ENCODE data around the gene C14orf93. TPM values are rescaled to one million over a fixed set of nuclear protein-coding genes. Genes with fewer than 3 reads are reported as not detected.

The C14orf93 gene
- total RNA-seq, 4 donors from 2014 or later, result 7.2 to 18.6 (median 10.4) TPM

DNA sequence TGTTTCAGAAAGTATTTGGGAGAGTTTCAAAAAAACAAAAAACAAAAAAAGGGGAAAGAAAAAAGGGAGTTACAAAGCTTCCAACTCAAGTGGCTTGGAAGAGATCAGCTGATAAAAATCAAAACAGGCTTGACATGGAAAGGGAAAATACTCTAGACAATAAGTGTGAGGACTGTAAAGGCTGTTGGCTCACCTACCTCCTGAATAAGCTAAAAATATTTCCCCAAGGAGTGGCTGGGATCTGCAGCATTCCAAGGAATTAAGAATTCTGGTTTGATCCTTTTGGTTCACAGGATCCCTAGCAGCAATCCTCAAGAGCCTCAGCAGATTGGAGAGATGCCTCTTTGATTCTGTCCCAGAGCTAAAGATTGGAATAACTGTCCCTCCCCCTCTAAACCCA is 16.4 kb downstream of the C14orf93 start:
- intact Hi-C loops (cut with DNase I; ENCODE audit: low total_unique reads), result no loop called here
- Histone ChIP-seq H3K27ac (no peak overlapping the region), H3K4me1 (peaks cover 5 to 9% of the 10 kb centered on the region in 2 donors), H3K4me3 (no peak overlapping the region), H3K27me3 (no peaks in the 10 kb centered on the region), H3K36me3 (no peaks in the 10 kb centered on the region), H3K9me3 (no peaks in the 10 kb centered on the region)
- no peak for DNase-seq
- TF ChIP-seq, protein P1, sequence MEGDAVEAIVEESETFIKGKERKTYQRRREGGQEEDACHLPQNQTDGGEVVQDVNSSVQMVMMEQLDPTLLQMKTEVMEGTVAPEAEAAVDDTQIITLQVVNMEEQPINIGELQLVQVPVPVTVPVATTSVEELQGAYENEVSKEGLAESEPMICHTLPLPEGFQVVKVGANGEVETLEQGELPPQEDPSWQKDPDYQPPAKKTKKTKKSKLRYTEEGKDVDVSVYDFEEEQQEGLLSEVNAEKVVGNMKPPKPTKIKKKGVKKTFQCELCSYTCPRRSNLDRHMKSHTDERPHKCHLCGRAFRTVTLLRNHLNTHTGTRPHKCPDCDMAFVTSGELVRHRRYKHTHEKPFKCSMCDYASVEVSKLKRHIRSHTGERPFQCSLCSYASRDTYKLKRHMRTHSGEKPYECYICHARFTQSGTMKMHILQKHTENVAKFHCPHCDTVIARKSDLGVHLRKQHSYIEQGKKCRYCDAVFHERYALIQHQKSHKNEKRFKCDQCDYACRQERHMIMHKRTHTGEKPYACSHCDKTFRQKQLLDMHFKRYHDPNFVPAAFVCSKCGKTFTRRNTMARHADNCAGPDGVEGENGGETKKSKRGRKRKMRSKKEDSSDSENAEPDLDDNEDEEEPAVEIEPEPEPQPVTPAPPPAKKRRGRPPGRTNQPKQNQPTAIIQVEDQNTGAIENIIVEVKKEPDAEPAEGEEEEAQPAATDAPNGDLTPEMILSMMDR (IDR thresholded peaks at IDR 0.05), result no peak
- TF ChIP-seq POLR2A (IDR thresholded peaks at IDR 0.05), result no peak

DNA sequence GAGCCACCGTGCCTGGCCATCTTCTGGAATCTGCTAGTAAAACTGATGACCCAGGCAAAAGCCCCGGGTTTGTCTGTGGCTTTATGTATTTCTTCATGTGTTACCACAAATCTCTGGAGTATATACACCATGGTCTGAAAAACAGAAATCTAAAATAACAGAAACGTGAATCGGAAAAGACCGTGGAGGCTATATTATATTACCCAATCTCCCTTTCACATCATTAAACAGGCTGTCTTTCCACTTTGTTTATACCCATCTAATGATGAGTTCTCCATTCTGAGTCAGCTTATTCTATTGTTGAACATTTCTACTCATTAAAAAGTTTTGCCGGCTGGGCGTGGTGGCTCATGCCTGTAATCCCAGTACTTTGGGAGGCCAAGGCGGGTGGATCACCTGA is 18.1 kb downstream of the C14orf93 start:
- TF ChIP-seq, protein P1 (IDR thresholded peaks at IDR 0.05), result no peak
- TF ChIP-seq POLR2A (IDR thresholded peaks at IDR 0.05), result no peak
- DNase-seq, result no peak
- peaks cover 0 to 9% of the 10 kb centered on the region in 2 donors for H3K4me1 ChIP-seq
- no peak overlapping the region for H3K4me3 ChIP-seq
- no peaks in the 10 kb centered on the region for H3K36me3 ChIP-seq
- H3K9me3 ChIP-seq, result no peaks in the 10 kb centered on the region
- no peak overlapping the region for H3K27ac ChIP-seq
- intact Hi-C loops (cut with DNase I; ENCODE audit: low total_unique reads), result no loop called here
- H3K27me3 ChIP-seq, result no peaks in the 10 kb centered on the region

DNA sequence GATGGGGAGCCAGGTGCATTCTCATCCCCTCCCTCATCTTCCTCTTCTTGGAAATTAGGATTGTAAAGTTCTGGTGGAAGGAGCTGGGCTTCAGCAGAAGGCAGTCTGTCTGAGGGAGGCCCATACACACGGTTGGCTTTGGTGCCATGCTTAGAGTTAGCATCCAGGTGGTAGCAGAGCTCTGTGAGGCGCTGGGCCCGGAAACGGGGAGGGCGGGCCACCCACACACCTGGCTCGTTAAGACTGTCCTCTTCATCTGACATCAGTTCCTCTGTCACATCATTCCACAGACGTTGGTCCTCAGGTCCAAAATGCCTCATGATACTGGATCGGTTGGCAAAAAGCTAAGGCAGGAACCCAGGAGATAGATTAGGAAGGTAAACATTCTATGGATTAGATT is 22.7 kb downstream of the C14orf93 start:
- Histone ChIP-seq H3K36me3 (no peaks in the 10 kb centered on the region), H3K27me3 (no peaks in the 10 kb centered on the region), H3K4me1 (no peaks in the 10 kb centered on the region), H3K4me3 (no peak overlapping the region), H3K9me3 (no peaks in the 10 kb centered on the region), H3K27ac (no peak overlapping the region)
- intact Hi-C loops (cut with DNase I; ENCODE audit: low total_unique reads), result loop anchor here (5.0 kb wide), 1 partner anchor 70 kb away; the partner anchor contains the start of gene CDH24
- DNase-seq, result no peak
- no peak for TF ChIP-seq POLR2A (IDR thresholded peaks at IDR 0.05)
- TF ChIP-seq, protein P1 (IDR thresholded peaks at IDR 0.05), result no peak

DNA sequence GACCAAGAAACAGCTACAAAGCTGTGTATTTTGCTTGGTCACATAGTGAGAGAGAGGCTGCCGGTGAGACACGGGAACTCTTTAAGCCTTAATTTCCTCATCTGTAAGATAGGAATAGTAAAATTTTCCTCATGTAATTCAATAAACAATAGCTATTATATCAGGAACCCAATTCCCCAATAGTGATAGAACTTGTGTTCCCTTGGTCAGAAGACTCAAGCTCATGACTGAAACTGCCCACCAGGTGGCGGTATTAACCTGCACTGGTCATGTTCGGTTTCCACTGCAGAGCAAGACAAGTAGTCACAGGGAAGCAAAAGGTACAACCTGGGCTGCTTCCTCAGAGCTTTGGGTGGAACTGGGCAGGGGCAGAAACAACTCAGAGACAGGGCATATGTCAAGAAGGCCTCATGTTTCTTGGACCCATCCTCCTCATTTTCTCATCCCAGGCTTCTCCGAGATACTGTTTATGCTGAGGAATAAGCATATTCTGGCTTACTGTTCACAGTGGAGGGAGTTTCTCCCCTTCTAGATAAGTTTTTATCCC is 23.4 kb downstream of the C14orf93 start:
- intact Hi-C loops (cut with DNase I; ENCODE audit: low total_unique reads), result loop anchor here (5.0 kb wide), 1 partner anchor 71 kb away; the partner anchor contains the start of gene CDH24
- Histone ChIP-seq H3K9me3 (no peaks in the 10 kb centered on the region), H3K36me3 (no peaks in the 10 kb centered on the region), H3K4me1 (no peaks in the 10 kb centered on the region), H3K27me3 (no peaks in the 10 kb centered on the region), H3K4me3 (no peak overlapping the region), H3K27ac (no peak overlapping the region)
- TF ChIP-seq, protein P1 (IDR thresholded peaks at IDR 0.05), result peak; percentile 88 to 95 (median 92)
- TF ChIP-seq POLR2A (IDR thresholded peaks at IDR 0.05), result no peak
- peak; percentile 85 to 93 for DNase-seq

DNA sequence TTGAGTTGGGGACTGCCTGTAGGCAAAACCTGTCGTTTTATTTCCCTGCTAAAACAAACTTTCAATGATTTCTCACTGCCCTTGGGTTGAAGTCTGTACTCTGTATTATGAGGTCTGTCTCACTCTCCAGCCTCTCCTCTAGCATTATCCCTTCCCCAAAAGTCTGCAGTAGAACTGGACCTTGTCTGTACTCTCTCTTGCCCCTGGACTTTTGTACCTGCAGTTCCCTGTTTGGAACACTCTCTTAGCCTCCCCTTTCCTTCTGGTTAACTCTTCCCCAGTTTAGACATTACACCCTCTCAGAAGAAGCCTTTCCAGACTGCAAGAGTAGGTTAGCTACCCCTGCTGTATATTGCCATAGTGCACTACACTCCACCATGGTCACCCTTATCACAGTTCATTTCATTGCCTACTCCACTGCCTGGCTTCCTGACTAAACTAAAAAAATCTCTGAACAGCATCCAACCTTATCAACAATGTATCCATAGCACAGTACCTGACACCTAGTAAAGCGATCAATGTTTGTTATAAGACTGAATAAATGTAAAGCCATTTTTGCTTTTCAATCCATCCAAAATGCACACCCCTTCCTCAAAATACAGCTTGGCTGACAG is 23.9 kb downstream of the C14orf93 start:
- intact Hi-C loops (cut with DNase I; ENCODE audit: low total_unique reads), result loop anchor here (5.0 kb wide), 1 partner anchor 71 kb away; the partner anchor contains the start of gene CDH24
- Histone ChIP-seq H3K27ac (no peak overlapping the region), H3K4me1 (no peaks in the 10 kb centered on the region), H3K36me3 (no peaks in the 10 kb centered on the region), H3K9me3 (no peaks in the 10 kb centered on the region), H3K4me3 (no peak overlapping the region), H3K27me3 (no peaks in the 10 kb centered on the region)
- DNase-seq, result no peak
- TF ChIP-seq, protein P1 (IDR thresholded peaks at IDR 0.05), result no peak
- no peak for TF ChIP-seq POLR2A (IDR thresholded peaks at IDR 0.05)

Data from uterus (tissue), 4 donors.